HEK293 (cell line): ENCODE data around the gene PHF5A.

Experiments
- CTCF ChIA-PET: fragments of 350-600 bp; formaldehyde crosslinking; extraction: SDS; loops from one replicate; lab custom pipeline; 2021; ENCODE audit warnings: antibody characterized with exemption; lab: Yijun Ruan, JAX
- POLR2A ChIA-PET: fragments of 300-600 bp; formaldehyde crosslinking; extraction: SDS; loops from one replicate; lab custom pipeline; 2020; ENCODE audit warnings: antibody characterized with exemption, inconsistent platforms; lab: Yijun Ruan, JAX
- H3K27ac ChIP-seq: fragments of 200-500 bp; sonication (Bioruptor generic); 2 replicates; pipeline ENCODE4 v1.5.1; 2014; ENCODE audit warnings: low read depth, low read length, control low read depth, inconsistent platforms; ENCODE audit errors: extremely low read depth
- H3K36me3 ChIP-seq, 2 experiments: fragments of 200-500 bp in 1 of 2; sonication (Bioruptor generic) in 1 of 2; 1 replicate in 1 of 2; 2 replicates in 1 of 2; pipeline ENCODE4 v1.5.1; 2014 to 2017; ENCODE audit warnings: inconsistent platforms in 2 of 2, low read length in 2 of 2; ENCODE audit not compliant: control insufficient read depth in 2 of 2, insufficient read depth in 1 of 2
- H3K4me1 ChIP-seq: fragments of 200-500 bp; sonication (Bioruptor generic); 2 replicates; pipeline ENCODE4 v1.5.1; 2014; ENCODE audit warnings: mild to moderate bottlenecking, low read length, inconsistent platforms; ENCODE audit not compliant: control insufficient read depth, insufficient read depth
- H3K4me3 ChIP-seq: 2 replicates; pipeline ENCODE4 v1.5.1; 2011; ENCODE audit warnings: low read depth, mild to moderate bottlenecking, control low read depth, low read length, moderate library complexity
- H3K9me3 ChIP-seq: fragments of 200-500 bp; sonication (Bioruptor generic); 2 replicates; pipeline ENCODE4 v1.5.1; 2014; ENCODE audit warnings: low read depth, low read length, inconsistent platforms; ENCODE audit not compliant: control insufficient read depth, insufficient read depth
- EGR2 ChIP-seq: fragments of 450-650 bp; formaldehyde crosslinking; IDR thresholded peaks from 2 replicates; pipeline ENCODE4 v1.5.1; 2016; ENCODE audit warnings: low read depth, missing biosample characterization, missing genetic modification characterization
- GLIS1 ChIP-seq: fragments of 450-650 bp; formaldehyde crosslinking; IDR thresholded peaks from 2 replicates; pipeline ENCODE4 v1.5.1; 2016; ENCODE audit warnings: missing biosample characterization, missing genetic modification characterization
- KLF1 ChIP-seq: fragments of 450-650 bp; formaldehyde crosslinking; IDR thresholded peaks from 2 replicates; pipeline ENCODE4 v1.5.1; 2016; ENCODE audit warnings: missing biosample characterization, missing genetic modification characterization
- PATZ1 ChIP-seq: fragments of 450-650 bp; formaldehyde crosslinking; IDR thresholded peaks from 2 replicates; pipeline ENCODE4 v1.5.1; 2016; ENCODE audit warnings: missing biosample characterization, missing genetic modification characterization
- SP7 ChIP-seq: fragments of 450-650 bp; formaldehyde crosslinking; IDR thresholded peaks from 2 replicates; pipeline ENCODE4 v1.5.1; 2016; ENCODE audit warnings: missing biosample characterization, missing genetic modification characterization
- WT1 ChIP-seq: fragments of 450-650 bp; formaldehyde crosslinking; IDR thresholded peaks from 2 replicates; pipeline ENCODE4 v1.5.1; 2016; ENCODE audit warnings: missing biosample characterization, missing genetic modification characterization
- YY1 ChIP-seq: fragments of 450-650 bp; formaldehyde crosslinking; IDR thresholded peaks from 2 replicates; pipeline ENCODE4 v1.5.1; 2018; ENCODE audit warnings: missing biosample characterization, missing genetic modification characterization
- ZNF121 ChIP-seq: fragments of 450-650 bp; formaldehyde crosslinking; IDR thresholded peaks from 2 replicates; pipeline ENCODE4 v1.5.1; 2016; ENCODE audit warnings: missing biosample characterization, missing genetic modification characterization
- ZNF174 ChIP-seq: fragments of 450-650 bp; formaldehyde crosslinking; IDR thresholded peaks from 2 replicates; pipeline ENCODE4 v1.5.0; 2017; ENCODE audit warnings: missing biosample characterization, mild to moderate bottlenecking, missing genetic modification characterization
- ZNF23 ChIP-seq: fragments of 450-650 bp; formaldehyde crosslinking; IDR thresholded peaks from 2 replicates; pipeline ENCODE4 v1.5.1; 2016; ENCODE audit warnings: missing biosample characterization, missing genetic modification characterization, borderline replicate concordance
- ZNF248 ChIP-seq: fragments of 450-650 bp; formaldehyde crosslinking; IDR thresholded peaks from 2 replicates; pipeline ENCODE4 v1.5.1; 2017; ENCODE audit warnings: missing biosample characterization, missing genetic modification characterization
- ZNF280C ChIP-seq: fragments of 450-650 bp; formaldehyde crosslinking; IDR thresholded peaks from 2 replicates; pipeline ENCODE4 v1.5.1; 2016; ENCODE audit warnings: missing biosample characterization, missing genetic modification characterization
- ZNF341 ChIP-seq: fragments of 450-650 bp; formaldehyde crosslinking; IDR thresholded peaks from 2 replicates; pipeline ENCODE4; 2016; ENCODE audit warnings: low read depth, missing biosample characterization, missing genetic modification characterization
- ZNF416 ChIP-seq: fragments of 450-650 bp; formaldehyde crosslinking; IDR thresholded peaks from 2 replicates; pipeline ENCODE4 v1.5.1; 2016; ENCODE audit warnings: missing biosample characterization, missing genetic modification characterization
- ZNF473 ChIP-seq: fragments of 450-650 bp; formaldehyde crosslinking; IDR thresholded peaks from 2 replicates; pipeline ENCODE4 v1.5.1; 2017; ENCODE audit warnings: missing biosample characterization, missing genetic modification characterization
- ZNF48 ChIP-seq: fragments of 450-650 bp; formaldehyde crosslinking; IDR thresholded peaks from 2 replicates; pipeline ENCODE4 v1.5.1; 2016; ENCODE audit warnings: missing biosample characterization, missing genetic modification characterization
- ZNF571 ChIP-seq: fragments of 450-650 bp; formaldehyde crosslinking; IDR thresholded peaks from 2 replicates; pipeline ENCODE4 v1.5.0; 2017; ENCODE audit warnings: missing biosample characterization, missing genetic modification characterization
- TF ChIP-seq, protein P1 (sequence below): fragments of 450-650 bp; formaldehyde crosslinking; IDR thresholded peaks from 2 replicates; pipeline ENCODE4 v1.5.1; 2016; ENCODE audit warnings: missing biosample characterization, missing genetic modification characterization
- TF ChIP-seq, protein P2 (sequence below): fragments of 450-650 bp; formaldehyde crosslinking; IDR thresholded peaks from 2 replicates; pipeline ENCODE4 v1.5.1; 2016; ENCODE audit warnings: missing biosample characterization, missing genetic modification characterization

PHF5A gene

GRCh38 chr22:41425660-41426365, 42.7 kb downstream of the PHF5A start (continued):
- TF ChIP-seq ZNF280C (tag by site-specific recombination): no peak
- TF ChIP-seq ZNF248: no peak
- TF ChIP-seq ZNF23 (tag by site-specific recombination): no peak
- TF ChIP-seq WT1: peak; percentile 33; the same call in 1 of the 2 replicates
- no peak for TF ChIP-seq ZNF571 (tag by site-specific recombination)
- TF ChIP-seq, protein P1, sequence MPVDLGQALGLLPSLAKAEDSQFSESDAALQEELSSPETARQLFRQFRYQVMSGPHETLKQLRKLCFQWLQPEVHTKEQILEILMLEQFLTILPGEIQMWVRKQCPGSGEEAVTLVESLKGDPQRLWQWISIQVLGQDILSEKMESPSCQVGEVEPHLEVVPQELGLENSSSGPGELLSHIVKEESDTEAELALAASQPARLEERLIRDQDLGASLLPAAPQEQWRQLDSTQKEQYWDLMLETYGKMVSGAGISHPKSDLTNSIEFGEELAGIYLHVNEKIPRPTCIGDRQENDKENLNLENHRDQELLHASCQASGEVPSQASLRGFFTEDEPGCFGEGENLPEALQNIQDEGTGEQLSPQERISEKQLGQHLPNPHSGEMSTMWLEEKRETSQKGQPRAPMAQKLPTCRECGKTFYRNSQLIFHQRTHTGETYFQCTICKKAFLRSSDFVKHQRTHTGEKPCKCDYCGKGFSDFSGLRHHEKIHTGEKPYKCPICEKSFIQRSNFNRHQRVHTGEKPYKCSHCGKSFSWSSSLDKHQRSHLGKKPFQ: peak; percentile 31; the same call in 1 of the 2 replicates
- no peak for TF ChIP-seq ZNF48
- peak; percentile 13; the same call in 1 of the 2 replicates for TF ChIP-seq ZNF341 (tag by site-specific recombination)
- no peak for TF ChIP-seq ZNF473 (tag by site-specific recombination)
- TF ChIP-seq, protein P2, sequence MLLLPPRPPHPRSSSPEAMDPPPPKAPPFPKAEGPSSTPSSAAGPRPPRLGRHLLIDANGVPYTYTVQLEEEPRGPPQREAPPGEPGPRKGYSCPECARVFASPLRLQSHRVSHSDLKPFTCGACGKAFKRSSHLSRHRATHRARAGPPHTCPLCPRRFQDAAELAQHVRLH (tag by site-specific recombination): no peak
- peak; percentile 92 for TF ChIP-seq SP7 (tag by site-specific recombination)
- peak; percentile 64 for TF ChIP-seq KLF1 (tag by site-specific recombination)
- no peak for TF ChIP-seq ZNF174 (tag by site-specific recombination)
- TF ChIP-seq PATZ1 (tag by site-specific recombination): 0 out of 2 replicates have a peak, but pooled peaks have one; percentile 9
- peak; percentile 83 for TF ChIP-seq GLIS1 (tag by site-specific recombination)
- TF ChIP-seq EGR2 (tag by site-specific recombination): no peak
- TF ChIP-seq ZNF416: no peak
- TF ChIP-seq, all 188 proteins: peak for 9

- H3K36me3 ChIP-seq: peaks cover 6 to 13% of the 10 kb centered on the region in 2 experiments; a peak in 2 of 3 replicates
- CTCF ChIA-PET: interaction anchor here (0.9 to 2.2 kb wide), 4 partner anchors 15 to 108 kb away, joined by 3 to 6 read pairs (median 4); no protein-coding TSS in a partner anchor
- POLR2A ChIA-PET: interaction anchor here (0.6 to 5.4 kb wide), 4 partner anchors 27 to 853 kb away, joined by 3 to 36 read pairs (median 4); partner anchors contain the start of gene TOB2
- peaks cover 6% of the 10 kb centered on the region; the same call in 1 of the 2 replicates for H3K4me1 ChIP-seq
- no peak overlapping the region for H3K4me3 ChIP-seq
- H3K27ac ChIP-seq: no peak overlapping the region
- H3K9me3 ChIP-seq: no peaks in the 10 kb centered on the region
- TF ChIP-seq ZNF121 (tag by site-specific recombination) (peak; percentile 54), YY1 (no peak)
Observed at GRCh38 chr22:41418717-41419116, 49.8 kb downstream of the PHF5A start.
